Fibroblast of lung (primary cell): ENCODE data around the gene EXOC6. TPM values are rescaled to one million over a fixed set of nuclear protein-coding genes. Genes with fewer than 3 reads are reported as not detected.

Experiments used
- DNase-seq, 2 donors: peaks; one replicate each; pipeline versions ENCODE4 v3.0.0 to v3.0.0-alpha.2; 2010; ENCODE audit warnings: low read depth in 2 of 2
- H2AFZ ChIP-seq: 2 replicates; pipeline ENCODE4 v1.5.1; 2012; ENCODE audit warnings: low read length, control low read depth, inconsistent platforms
- H3K27ac ChIP-seq: 2 replicates; pipeline ENCODE4 v1.5.1; 2011; ENCODE audit warnings: low read length, control low read depth; ENCODE audit not compliant: insufficient read depth
- H3K27me3 ChIP-seq: 2 replicates; pipeline ENCODE4 v1.5.1; 2011; ENCODE audit warnings: mild to moderate bottlenecking, low read length; ENCODE audit not compliant: control insufficient read depth, insufficient read depth
- H3K36me3 ChIP-seq: 2 replicates; pipeline ENCODE4 v1.5.1; 2011; ENCODE audit warnings: low read length; ENCODE audit not compliant: control insufficient read depth, insufficient read depth
- H3K4me1 ChIP-seq: 2 replicates; pipeline ENCODE4 v1.5.1; 2011; ENCODE audit warnings: low read length; ENCODE audit not compliant: control insufficient read depth, insufficient read depth; ENCODE audit errors: extremely low read depth
- H3K4me2 ChIP-seq: 2 replicates; pipeline ENCODE4 v1.5.1; 2011; ENCODE audit warnings: low read length, control low read depth; ENCODE audit not compliant: insufficient read depth; ENCODE audit errors: extremely low read depth
- H3K4me3 ChIP-seq, 4 experiments: fragments of 200-600 bp in 1 of 4; sonication (generic) in 1 of 4; replicated peaks in 1 of 4; 2 replicates each; pipeline ENCODE4 v1.5.1; 2011 to 2016; ENCODE audit warnings: low read length in 4 of 4, low read depth in 3 of 4, mild to moderate bottlenecking in 3 of 4, control low read depth in 2 of 4, inconsistent platforms in 1 of 4, mixed read lengths in 1 of 4; ENCODE audit not compliant: insufficient read depth in 1 of 4; ENCODE audit errors: control extremely low read depth in 1 of 4
- H3K79me2 ChIP-seq: 2 replicates; pipeline ENCODE4 v1.5.1; 2012; ENCODE audit warnings: mild to moderate bottlenecking, low read length, inconsistent platforms; ENCODE audit not compliant: control insufficient read depth, insufficient read depth
- H3K9ac ChIP-seq: 2 replicates; pipeline ENCODE4 v1.5.1; 2011; ENCODE audit warnings: mild to moderate bottlenecking, low read length, control low read depth; ENCODE audit not compliant: insufficient read depth
- H3K9me3 ChIP-seq: 2 replicates; pipeline ENCODE4 v1.5.1; 2012; ENCODE audit warnings: low read depth, low read length; ENCODE audit not compliant: control insufficient read depth, insufficient read depth
- H4K20me1 ChIP-seq: 2 replicates; pipeline ENCODE4 v1.5.1; 2011; ENCODE audit warnings: low read length; ENCODE audit not compliant: control insufficient read depth, insufficient read depth; ENCODE audit errors: extremely low read depth
- EZH2 ChIP-seq: IDR thresholded peaks from 2 replicates; pipeline ENCODE4 v1.5.1; 2012; ENCODE audit warnings: low read length, control low read depth, mild to moderate bottlenecking; ENCODE audit errors: missing control alignments
- polyA plus RNA-seq, 2 donors: library from polyadenylated mRNA; depleted of rRNA in 1 of 2; stranded (reverse) in 1 of 2; unstranded in 1 of 2; fragments of >200 nt; gene quantifications; 2 replicates each; pipeline ENCODE4 v1.2.1, GENCODE V29; 2011 to 2012; ENCODE audit warnings: missing spikeins in 1 of 2
- total RNA-seq: library from RNA; depleted of rRNA; stranded (reverse); fragments of >200 nt; gene quantifications from 2 replicates; pipeline ENCODE4 v1.2.1, GENCODE V29; 2014
- TF ChIP-seq, protein P1 (sequence below), 2 donors: IDR thresholded peaks in 1 of 2; conservative IDR thresholded peaks in 1 of 2; 1 replicate in 1 of 2; 2 replicates in 1 of 2; pipeline ENCODE4 v1.5.1; 2011 to 2012; ENCODE audit warnings: low read length in 2 of 2, control low read depth in 1 of 2, inconsistent platforms in 1 of 2, low read depth in 1 of 2, mild to moderate bottlenecking in 1 of 2

The EXOC6 gene
- total and polyA plus RNA-seq, 2 donors (not counting 1 experiment from before 2014, with no cell fraction given), result 6.2 to 9.2 TPM

DNA sequence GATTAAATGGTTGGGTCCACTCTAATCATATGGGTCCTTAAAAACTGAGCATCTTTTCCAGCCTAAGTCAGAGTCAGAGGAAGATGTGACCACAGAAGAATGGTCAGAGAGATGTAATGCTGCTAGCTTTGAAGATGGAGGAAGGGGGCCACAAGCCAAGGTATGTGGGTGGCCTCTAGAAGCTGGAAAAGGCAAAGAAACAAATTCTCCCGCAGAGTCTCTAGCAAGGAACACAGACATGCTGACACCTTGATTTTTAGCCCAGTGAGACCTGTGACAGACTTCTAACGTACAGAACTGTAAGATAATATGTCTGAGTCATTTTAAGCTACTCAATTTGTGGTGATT lies 1.5 kb upstream of the EXOC6 start:
- Histone ChIP-seq H3K4me1 (peaks cover 3% of the 10 kb centered on the region), H3K9me3 (no peaks in the 10 kb centered on the region), H3K27ac (no peak overlapping the region), H3K9ac (no peak overlapping the region), H4K20me1 (no peaks in the 10 kb centered on the region), H3K36me3 (no peaks in the 10 kb centered on the region), H3K79me2 (no peaks in the 10 kb centered on the region), H3K27me3 (no peaks in the 10 kb centered on the region), H3K4me2 (no peak overlapping the region), H2AFZ (no peak overlapping the region), H3K4me3 (no peak overlapping the region)
- TF ChIP-seq, protein P1, sequence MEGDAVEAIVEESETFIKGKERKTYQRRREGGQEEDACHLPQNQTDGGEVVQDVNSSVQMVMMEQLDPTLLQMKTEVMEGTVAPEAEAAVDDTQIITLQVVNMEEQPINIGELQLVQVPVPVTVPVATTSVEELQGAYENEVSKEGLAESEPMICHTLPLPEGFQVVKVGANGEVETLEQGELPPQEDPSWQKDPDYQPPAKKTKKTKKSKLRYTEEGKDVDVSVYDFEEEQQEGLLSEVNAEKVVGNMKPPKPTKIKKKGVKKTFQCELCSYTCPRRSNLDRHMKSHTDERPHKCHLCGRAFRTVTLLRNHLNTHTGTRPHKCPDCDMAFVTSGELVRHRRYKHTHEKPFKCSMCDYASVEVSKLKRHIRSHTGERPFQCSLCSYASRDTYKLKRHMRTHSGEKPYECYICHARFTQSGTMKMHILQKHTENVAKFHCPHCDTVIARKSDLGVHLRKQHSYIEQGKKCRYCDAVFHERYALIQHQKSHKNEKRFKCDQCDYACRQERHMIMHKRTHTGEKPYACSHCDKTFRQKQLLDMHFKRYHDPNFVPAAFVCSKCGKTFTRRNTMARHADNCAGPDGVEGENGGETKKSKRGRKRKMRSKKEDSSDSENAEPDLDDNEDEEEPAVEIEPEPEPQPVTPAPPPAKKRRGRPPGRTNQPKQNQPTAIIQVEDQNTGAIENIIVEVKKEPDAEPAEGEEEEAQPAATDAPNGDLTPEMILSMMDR (conservative IDR thresholded peaks at IDR 0.05 in 1 of 2, IDR thresholded peaks at IDR 0.05 in 1 of 2; ENCODE audit: low read depth in 1 of 2, low read length in 2 of 2), result no peak
- no peak for TF ChIP-seq EZH2
- peak in 1 of 2 donors; percentile 23 for DNase-seq

DNA sequence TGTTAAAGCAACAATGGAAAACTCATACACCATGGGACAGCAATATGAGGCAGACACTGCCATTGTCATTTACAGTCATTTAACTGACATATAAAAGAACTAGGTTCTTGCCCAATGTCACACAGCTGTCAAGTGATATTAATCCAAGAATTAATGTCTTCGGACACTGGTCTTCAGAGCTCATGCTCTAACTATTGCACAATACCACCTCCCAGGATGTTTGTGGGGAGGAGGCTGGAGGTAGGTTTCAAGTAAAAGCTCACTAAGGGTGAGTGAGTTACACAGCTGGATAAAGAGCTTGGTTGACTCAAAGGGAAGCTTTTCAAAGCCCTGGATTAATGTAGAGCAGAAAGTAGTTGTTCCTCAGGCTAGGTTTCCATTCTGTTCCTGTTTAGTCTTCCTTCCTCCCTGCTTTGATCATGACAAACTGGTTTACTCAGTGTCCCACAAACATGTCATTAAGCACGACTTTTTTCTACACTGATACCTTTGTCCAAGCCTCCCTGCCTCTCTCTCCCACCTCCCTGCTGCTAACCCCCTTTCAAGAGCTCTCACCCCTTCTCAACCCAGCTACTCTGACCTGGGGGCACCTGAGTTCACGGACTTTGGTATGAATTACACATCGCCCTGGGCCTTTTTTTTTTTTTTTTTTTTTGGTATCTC lies 987 bp upstream of the EXOC6 start:
- Histone ChIP-seq H3K4me3 (peak overlapping the region in 1 of 4 experiments; percentile 90), H3K36me3 (no peaks in the 10 kb centered on the region), H4K20me1 (no peaks in the 10 kb centered on the region), H3K9me3 (no peaks in the 10 kb centered on the region), H3K9ac (no peak overlapping the region), H3K27me3 (no peaks in the 10 kb centered on the region), H3K4me2 (no peak overlapping the region), H3K4me1 (peaks cover 3% of the 10 kb centered on the region), H2AFZ (no peak overlapping the region), H3K79me2 (no peaks in the 10 kb centered on the region), H3K27ac (no peak overlapping the region)
- TF ChIP-seq, protein P1 (conservative IDR thresholded peaks at IDR 0.05 in 1 of 2, IDR thresholded peaks at IDR 0.05 in 1 of 2; ENCODE audit: low read depth in 1 of 2, low read length in 2 of 2), result no peak
- TF ChIP-seq EZH2, result no peak
- peak in 1 of 2 donors; percentile 31 for DNase-seq

DNA sequence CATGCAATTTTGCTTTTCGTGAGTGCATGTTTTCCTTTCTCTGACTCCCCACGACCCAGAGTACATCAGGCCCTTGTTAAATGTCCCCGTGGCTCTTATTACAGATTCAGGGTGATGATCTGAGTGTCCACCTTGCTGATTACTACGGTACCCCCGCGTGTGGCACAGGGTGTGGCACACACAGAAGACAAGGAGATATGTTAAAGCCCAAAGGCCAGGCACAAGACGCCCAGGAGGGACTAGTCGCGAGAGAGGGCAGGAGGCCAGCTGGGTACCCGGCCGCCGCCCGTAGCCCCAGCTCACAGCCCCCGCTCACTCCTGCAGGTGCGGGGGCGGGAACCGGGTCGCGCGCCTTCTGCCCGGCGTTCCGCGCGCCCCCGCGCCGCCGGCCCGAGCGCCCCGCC lies 281 bp upstream of the EXOC6 start:
- no peaks in the 10 kb centered on the region for H3K36me3 ChIP-seq
- DNase-seq, result no peak
- H3K4me2 ChIP-seq, result peak overlapping the region; percentile 98
- H3K79me2 ChIP-seq, result no peaks in the 10 kb centered on the region
- H3K4me1 ChIP-seq, result peaks cover 3% of the 10 kb centered on the region
- H3K9me3 ChIP-seq, result no peaks in the 10 kb centered on the region
- peak overlapping the region; percentile 96 for H2AFZ ChIP-seq
- peak overlapping the region; percentile 10 for H3K9ac ChIP-seq
- peak overlapping the region; percentile 57 to 90 (median 60) for H3K4me3 ChIP-seq
- TF ChIP-seq EZH2, result no peak
- H3K27me3 ChIP-seq, result no peaks in the 10 kb centered on the region
- H3K27ac ChIP-seq, result no peak overlapping the region
- H4K20me1 ChIP-seq, result no peaks in the 10 kb centered on the region
